Adipocyte (in vitro differentiated cells): ENCODE results near the gene JADE2.

ENCODE experiments used
- DNase-seq: peaks from one replicate; pipeline ENCODE4 v3.0.0-alpha.2; 2015; ENCODE audit warnings: low read depth
- H3K27me3 ChIP-seq: replicated peaks from 2 replicates; pipeline ENCODE4 v1.7.0; 2013; ENCODE audit warnings: mild to moderate bottlenecking, low read length, moderate library complexity; ENCODE audit not compliant: control insufficient read depth, insufficient read depth
- H3K36me3 ChIP-seq: 2 replicates; pipeline ENCODE4 v1.7.0; 2013; ENCODE audit warnings: low read length, mild to moderate bottlenecking, moderate library complexity; ENCODE audit not compliant: control insufficient read depth, insufficient read depth, severe bottlenecking
- H3K4me1 ChIP-seq: 2 replicates; pipeline ENCODE4 v1.7.0; 2013; ENCODE audit warnings: mild to moderate bottlenecking, low read length, moderate library complexity; ENCODE audit not compliant: control insufficient read depth, insufficient read depth
- H3K4me3 ChIP-seq: 2 replicates; pipeline ENCODE4 v1.7.0; 2013; ENCODE audit warnings: mild to moderate bottlenecking, low read length, moderate library complexity
- H3K9ac ChIP-seq: 2 replicates; pipeline ENCODE4 v1.7.0; 2013; ENCODE audit warnings: mild to moderate bottlenecking, low read length, moderate library complexity
- H3K9me3 ChIP-seq: 2 replicates; pipeline ENCODE4 v1.7.0; 2013; ENCODE audit warnings: mild to moderate bottlenecking, low read length, moderate library complexity; ENCODE audit not compliant: control insufficient read depth

JADE2 gene

GRCh38 chr5:134524272-134524825 lies 1.1 kb upstream of the JADE2 start:
- peaks cover 27% of the 10 kb centered on the region for H3K4me1 ChIP-seq
- no peaks in the 10 kb centered on the region for H3K9me3 ChIP-seq
- H3K27me3 ChIP-seq = no peaks in the 10 kb centered on the region
- DNase-seq = peak; percentile 77
- peak overlapping the region; percentile 100 for H3K9ac ChIP-seq
- H3K36me3 ChIP-seq = no peaks in the 10 kb centered on the region
- H3K4me3 ChIP-seq = peak overlapping the region; percentile 96

- DNase-seq = peak; percentile 88
- H3K4me1 ChIP-seq = peaks cover 42% of the 10 kb centered on the region
- peak overlapping the region; percentile 88 for H3K4me3 ChIP-seq
- H3K9ac ChIP-seq = peak overlapping the region; percentile 91
- no peaks in the 10 kb centered on the region for H3K36me3 ChIP-seq
- H3K9me3 ChIP-seq = no peaks in the 10 kb centered on the region
- H3K27me3 ChIP-seq = no peaks in the 10 kb centered on the region
These were observed 413 bp downstream of the JADE2 start for GRCh38 chr5:134525683-134526482.

- Histone ChIP-seq H3K9ac (peak overlapping the region; percentile 91), H3K36me3 (no peaks in the 10 kb centered on the region), H3K27me3 (no peaks in the 10 kb centered on the region), H3K9me3 (no peaks in the 10 kb centered on the region), H3K4me3 (peak overlapping the region; percentile 88), H3K4me1 (peaks cover 45% of the 10 kb centered on the region)
- peak; percentile 79 for DNase-seq
These were observed 1.1 kb downstream of the JADE2 start for GRCh38 chr5:134526483-134527155.

- Histone ChIP-seq H3K9ac (peak overlapping the region; percentile 91), H3K4me3 (peak overlapping the region; percentile 88), H3K27me3 (no peaks in the 10 kb centered on the region), H3K36me3 (no peaks in the 10 kb centered on the region), H3K9me3 (no peaks in the 10 kb centered on the region), H3K4me1 (peaks cover 45% of the 10 kb centered on the region)
- DNase-seq = peak; percentile 92
These were observed 1.9 kb downstream of the JADE2 start for GRCh38 chr5:134527156-134527960.

- H3K9me3 ChIP-seq = no peaks in the 10 kb centered on the region
- peak overlapping the region; percentile 88 for H3K4me3 ChIP-seq
- H3K36me3 ChIP-seq = no peaks in the 10 kb centered on the region
- peaks cover 49% of the 10 kb centered on the region for H3K4me1 ChIP-seq
- no peaks in the 10 kb centered on the region for H3K27me3 ChIP-seq
- peak overlapping the region; percentile 91 for H3K9ac ChIP-seq
- DNase-seq = peak; percentile 17
These were observed 2.5 kb downstream of the JADE2 start for GRCh38 chr5:134527961-134528424.

- Histone ChIP-seq H3K9me3 (no peaks in the 10 kb centered on the region), H3K27me3 (no peaks in the 10 kb centered on the region), H3K36me3 (no peaks in the 10 kb centered on the region), H3K9ac (peak overlapping the region; percentile 91), H3K4me1 (peaks cover 49% of the 10 kb centered on the region), H3K4me3 (peak overlapping the region; percentile 88)
- DNase-seq = no peak
These were observed 3.1 kb downstream of the JADE2 start for GRCh38 chr5:134528556-134528955.

- Histone ChIP-seq H3K9ac (no peak overlapping the region), H3K27me3 (no peaks in the 10 kb centered on the region), H3K36me3 (no peaks in the 10 kb centered on the region), H3K4me3 (no peak overlapping the region), H3K9me3 (no peaks in the 10 kb centered on the region), H3K4me1 (peaks cover 48% of the 10 kb centered on the region)
- no peak for DNase-seq
These were observed 4.0 kb downstream of the JADE2 start for GRCh38 chr5:134529460-134529859.

GRCh38 chr5:134530301-134531077 lies 5.0 kb downstream of the JADE2 start:
- Histone ChIP-seq H3K9ac (peak overlapping the region; percentile 18), H3K9me3 (no peaks in the 10 kb centered on the region), H3K4me1 (peaks cover 48% of the 10 kb centered on the region), H3K4me3 (no peak overlapping the region), H3K27me3 (no peaks in the 10 kb centered on the region), H3K36me3 (no peaks in the 10 kb centered on the region)
- no peak for DNase-seq

GRCh38 chr5:134533115-134533815 lies 7.8 kb downstream of the JADE2 start:
- Histone ChIP-seq H3K9ac (peak overlapping the region; percentile 33), H3K4me3 (no peak overlapping the region), H3K9me3 (no peaks in the 10 kb centered on the region), H3K4me1 (peaks cover 46% of the 10 kb centered on the region), H3K27me3 (no peaks in the 10 kb centered on the region), H3K36me3 (peaks cover 25% of the 10 kb centered on the region)
- DNase-seq = no peak
